ENCODE results near the gene OPTN.
"Not testable (repeated sequence)": the region's sequence is repeated elsewhere in the genome, so short reads cannot be mapped to it uniquely, and the experiment has no call there.

OPTN gene

GRCh38 chr10:13090289-13090688, 9.7 kb upstream of the OPTN start:
- DNase-seq (ENCODE audit: low spot score), result no peak

- no peak for DNase-seq (ENCODE audit: low spot score)
Observed at GRCh38 chr10:13091801-13092200, 8.2 kb upstream of the OPTN start.

- no peak for DNase-seq (ENCODE audit: low spot score)
Observed at GRCh38 chr10:13092291-13093102, 7.5 kb upstream of the OPTN start.

- DNase-seq (ENCODE audit: low spot score), result not testable (repeated sequence)
Observed at GRCh38 chr10:13094082-13094481, 5.9 kb upstream of the OPTN start.

- DNase-seq (ENCODE audit: low spot score), result no peak
Observed at GRCh38 chr10:13095094-13095493, 4.9 kb upstream of the OPTN start.

GRCh38 chr10:13095929-13096328, 4.0 kb upstream of the OPTN start:
- no peak for DNase-seq (ENCODE audit: low spot score)

GRCh38 chr10:13099144-13099665, 758 bp upstream of the OPTN start:
- DNase-seq (ENCODE audit: low spot score), result peak; percentile 83

GRCh38 chr10:13100349-13101294, 659 bp downstream of the OPTN start:
- DNase-seq (ENCODE audit: low spot score), result no peak

- no peak for DNase-seq (ENCODE audit: low spot score)
Observed at GRCh38 chr10:13102002-13102794, 2.2 kb downstream of the OPTN start.

- no peak for DNase-seq (ENCODE audit: low spot score)
Observed at GRCh38 chr10:13103554-13103953, 3.6 kb downstream of the OPTN start.

- DNase-seq (ENCODE audit: low spot score), result no peak
Observed at GRCh38 chr10:13104697-13105096, 4.7 kb downstream of the OPTN start.

- DNase-seq (ENCODE audit: low spot score), result no peak
Observed at GRCh38 chr10:13105184-13105583, 5.2 kb downstream of the OPTN start.

GRCh38 chr10:13106387-13107045, 6.6 kb downstream of the OPTN start:
- DNase-seq (ENCODE audit: low spot score), result no peak

GRCh38 chr10:13110908-13111307, 10.9 kb downstream of the OPTN start:
- no peak for DNase-seq (ENCODE audit: low spot score)

- no peak for DNase-seq (ENCODE audit: low spot score)
Observed at GRCh38 chr10:13113544-13113943, 13.6 kb downstream of the OPTN start.

GRCh38 chr10:13115832-13116803, 16.2 kb downstream of the OPTN start:
- DNase-seq (ENCODE audit: low spot score), result no peak

- peak; percentile 73 for DNase-seq (ENCODE audit: low spot score)
Observed at GRCh38 chr10:13117841-13118783, 18.1 kb downstream of the OPTN start.

- no peak for DNase-seq (ENCODE audit: low spot score)
Observed at GRCh38 chr10:13118784-13119410, 18.9 kb downstream of the OPTN start.

Measured in pons (tissue), 1 donor.